Activated CD4-positive, CD25-positive, alpha-beta regulatory T cell treated with anti-CD3 and anti-CD28 coated beads, Interleukin-2, amount 50 U/mL, for 24 hours (primary cell): ENCODE results near the gene COL18A1.
"Not testable (repeated sequence)": the region's sequence is repeated elsewhere in the genome, so short reads cannot be mapped to it uniquely, and the experiment has no call there.

Experiments used
- ATAC-seq, 2 donors: fragments of 150-1000 bp; cut with Tn5 transposase; one replicate each; pipeline ENCODE4 v1.10.0; 2021; ENCODE audit warnings: mild to moderate bottlenecking in 1 of 2, moderate library complexity in 1 of 2

Gene COL18A1

DNA sequence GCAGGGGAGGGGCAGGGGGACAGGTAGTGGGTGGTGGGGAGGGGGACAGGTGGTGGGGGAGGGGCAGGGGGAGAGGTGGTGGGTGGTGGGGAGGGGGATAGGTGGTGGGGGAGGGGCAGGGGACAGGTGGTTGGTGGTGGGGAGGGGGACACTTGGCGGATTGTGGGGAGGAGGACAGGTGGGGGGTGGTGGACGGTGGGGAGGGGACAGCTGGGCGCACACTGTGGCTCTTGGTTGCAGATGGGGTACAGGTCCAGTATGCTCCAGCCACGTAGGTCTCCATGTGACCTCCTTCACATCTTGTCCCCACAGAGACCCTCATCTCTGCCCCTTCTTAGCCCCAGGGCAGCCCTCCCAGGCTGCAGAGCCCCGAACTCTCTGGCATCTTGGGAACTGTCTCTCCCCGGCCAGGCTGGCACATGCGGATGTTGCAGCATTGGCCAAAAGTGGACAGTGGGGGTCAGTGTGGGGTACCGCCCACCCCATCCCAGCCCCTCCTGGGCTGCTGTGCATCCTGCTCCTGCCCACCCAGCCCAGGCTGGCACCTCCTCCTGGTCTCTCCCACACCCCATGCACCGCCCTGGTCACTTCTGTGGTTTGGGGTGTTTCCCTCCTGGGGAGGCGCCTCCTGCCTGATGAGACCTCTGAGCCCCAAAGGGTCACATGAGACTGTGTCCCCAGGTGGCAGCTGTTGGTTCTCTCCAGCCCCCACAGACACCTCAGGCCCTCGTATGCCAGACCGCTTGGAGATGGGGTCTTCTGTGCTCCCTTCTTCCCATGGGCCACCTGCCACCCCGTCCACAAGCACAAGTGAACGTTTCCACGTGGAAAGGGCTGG lies 144.9 kb downstream of the COL18A1 start:
- ATAC-seq: no peak

GRCh38 chr21:45550522-45551210 lies 145.7 kb downstream of the COL18A1 start:
- peak in 1 of 2 donors; percentile 4 for ATAC-seq

DNA sequence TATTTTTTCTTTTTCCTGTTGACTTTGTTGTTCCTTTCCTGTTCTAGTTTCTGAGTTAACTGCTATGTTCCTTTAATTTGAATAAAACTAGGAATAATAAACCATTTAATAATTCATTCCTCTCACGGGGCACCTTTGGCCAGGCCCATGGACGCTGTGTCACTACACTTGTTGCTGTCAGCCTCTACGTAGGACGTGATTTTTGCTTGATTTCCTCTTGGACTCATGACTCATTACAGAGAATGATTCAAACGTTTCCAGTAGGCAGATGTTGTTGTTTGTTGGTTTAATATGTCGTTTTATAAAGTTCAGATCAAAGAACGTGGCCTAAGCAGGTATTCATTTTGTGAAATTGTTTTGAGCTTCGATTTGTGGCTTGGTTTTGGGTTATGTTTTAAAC lies 146.4 kb downstream of the COL18A1 start:
- ATAC-seq: peak; percentile 66 to 77

DNA sequence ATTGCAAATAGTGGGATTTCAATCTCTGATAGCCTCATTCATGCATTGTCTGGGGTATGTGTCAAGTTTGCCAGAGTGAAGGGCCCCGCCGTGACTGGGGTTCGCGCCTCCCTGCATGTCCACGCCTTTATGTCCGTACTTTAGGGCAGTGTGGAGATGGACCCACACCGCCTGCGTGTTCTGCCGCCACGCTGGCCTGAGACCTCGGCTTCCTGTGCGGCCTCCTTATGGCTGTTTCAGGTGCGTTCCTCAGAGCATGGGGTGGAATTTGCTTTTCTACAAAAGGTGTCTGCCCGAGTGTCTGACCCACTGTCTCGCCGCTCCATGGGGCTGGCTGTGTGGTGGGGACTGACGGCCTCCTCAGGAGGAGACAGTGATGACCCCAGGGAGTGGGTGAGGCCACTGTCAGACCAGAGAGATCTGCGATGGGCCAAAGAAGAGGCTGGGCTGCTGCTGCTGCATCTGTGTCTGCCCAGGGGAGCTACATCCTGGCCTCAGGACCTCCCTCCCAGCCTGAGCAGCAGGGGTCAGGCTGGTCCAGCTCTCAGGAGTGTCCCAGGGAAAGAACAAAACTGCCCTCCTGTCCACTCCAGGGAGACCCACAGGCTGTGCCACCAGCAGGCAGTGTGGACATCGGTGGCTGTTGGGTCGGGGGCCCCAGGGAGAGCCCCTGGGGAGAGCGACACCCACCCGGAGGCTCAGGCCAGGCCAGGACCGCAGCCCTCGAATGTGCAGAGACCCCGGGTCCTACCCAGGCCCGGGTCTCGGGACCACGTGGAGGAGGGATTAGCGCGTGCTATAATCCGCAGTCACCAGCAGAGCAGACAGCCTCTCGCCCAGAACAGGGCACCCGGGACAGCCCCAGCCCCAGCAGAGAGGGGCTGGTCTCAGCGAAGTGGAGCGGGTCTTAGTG lies 147.1 kb downstream of the COL18A1 start:
- no peak for ATAC-seq

- ATAC-seq: no peak
Observed at GRCh38 chr21:45552696-45553391, 147.9 kb downstream of the COL18A1 start.

DNA sequence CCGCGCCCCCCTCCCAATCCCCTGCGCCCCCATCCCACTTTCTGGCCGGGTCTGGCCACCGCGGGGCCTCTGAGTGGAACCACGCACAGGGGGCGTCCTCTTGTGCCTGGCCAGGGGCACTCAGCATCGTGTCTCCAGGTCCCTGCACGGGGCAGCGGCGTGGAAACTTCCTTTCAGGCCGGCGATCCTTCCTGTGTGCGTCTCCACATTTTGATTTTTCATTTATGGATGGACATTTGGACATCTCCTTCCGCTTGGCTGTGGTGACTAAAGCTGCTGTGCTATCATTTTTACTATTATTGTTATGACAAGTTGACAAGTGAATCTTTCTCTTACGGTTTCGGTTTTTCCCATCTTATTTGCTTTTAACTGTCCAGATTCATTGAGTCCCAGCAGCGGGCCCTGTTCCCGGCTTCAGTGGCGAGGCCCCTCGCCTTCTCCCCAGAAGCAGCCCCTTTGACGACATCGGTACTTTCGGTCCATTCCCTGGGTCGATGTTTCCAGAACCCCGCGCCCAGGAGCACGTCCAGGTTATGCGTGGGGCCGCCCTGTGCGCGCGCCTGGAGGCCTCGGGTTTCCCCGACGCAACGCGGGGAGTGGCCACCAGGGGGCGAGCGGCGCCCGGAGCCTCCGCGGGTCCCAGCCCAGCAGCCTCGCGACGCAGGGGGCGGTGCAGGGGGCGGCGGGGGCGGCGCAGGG lies 149.7 kb downstream of the COL18A1 start:
- ATAC-seq: peak; percentile 63 to 67

- no peak for ATAC-seq
Observed at GRCh38 chr21:45555251-45555556, 150.2 kb downstream of the COL18A1 start.

- peak; percentile 42 to 57 for ATAC-seq
Observed at GRCh38 chr21:45555557-45556301, 150.8 kb downstream of the COL18A1 start.

DNA sequence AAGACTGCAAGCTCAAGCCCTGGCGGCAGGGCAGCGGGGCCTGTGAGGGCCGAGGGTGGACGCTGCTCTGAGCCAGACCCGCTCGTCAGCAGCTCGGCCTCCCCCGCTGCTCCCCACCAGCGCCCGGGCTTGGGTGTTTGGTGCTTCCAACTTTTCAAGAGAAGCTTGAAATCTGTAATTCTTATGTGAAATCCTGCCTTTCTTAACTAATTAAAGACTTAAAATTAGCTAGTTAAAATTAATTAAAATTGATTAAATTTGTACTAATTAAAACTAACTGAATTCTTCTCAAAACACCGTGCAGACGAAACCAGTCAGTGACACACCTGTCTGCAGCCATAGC lies 151.3 kb downstream of the COL18A1 start:
- ATAC-seq: no peak

- no peak for ATAC-seq
Observed at GRCh38 chr21:45556645-45557615, 152.0 kb downstream of the COL18A1 start.

DNA sequence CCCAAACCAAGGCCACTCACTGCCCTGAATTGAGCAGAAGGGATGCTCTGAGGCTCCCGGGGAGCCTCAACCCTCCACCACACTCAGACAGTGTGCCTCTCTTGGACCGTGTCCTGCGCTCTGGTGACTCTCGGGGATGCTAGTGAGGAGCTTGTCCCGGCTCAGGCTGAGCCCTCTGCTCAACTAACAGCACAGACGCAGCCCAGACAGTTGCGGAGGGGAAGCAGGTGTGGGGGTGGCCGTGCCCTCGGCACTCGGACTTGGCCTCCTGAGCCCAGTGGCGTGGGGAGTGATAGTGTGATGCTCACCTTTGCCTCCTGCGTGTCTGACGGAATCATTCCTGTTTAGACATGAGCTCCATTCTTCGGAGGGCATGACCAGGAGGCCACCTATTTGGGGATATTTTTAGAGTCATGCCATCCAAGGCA lies 152.7 kb downstream of the COL18A1 start:
- no peak for ATAC-seq

- ATAC-seq: no peak
Observed at GRCh38 chr21:45558044-45558721, 153.2 kb downstream of the COL18A1 start.

DNA sequence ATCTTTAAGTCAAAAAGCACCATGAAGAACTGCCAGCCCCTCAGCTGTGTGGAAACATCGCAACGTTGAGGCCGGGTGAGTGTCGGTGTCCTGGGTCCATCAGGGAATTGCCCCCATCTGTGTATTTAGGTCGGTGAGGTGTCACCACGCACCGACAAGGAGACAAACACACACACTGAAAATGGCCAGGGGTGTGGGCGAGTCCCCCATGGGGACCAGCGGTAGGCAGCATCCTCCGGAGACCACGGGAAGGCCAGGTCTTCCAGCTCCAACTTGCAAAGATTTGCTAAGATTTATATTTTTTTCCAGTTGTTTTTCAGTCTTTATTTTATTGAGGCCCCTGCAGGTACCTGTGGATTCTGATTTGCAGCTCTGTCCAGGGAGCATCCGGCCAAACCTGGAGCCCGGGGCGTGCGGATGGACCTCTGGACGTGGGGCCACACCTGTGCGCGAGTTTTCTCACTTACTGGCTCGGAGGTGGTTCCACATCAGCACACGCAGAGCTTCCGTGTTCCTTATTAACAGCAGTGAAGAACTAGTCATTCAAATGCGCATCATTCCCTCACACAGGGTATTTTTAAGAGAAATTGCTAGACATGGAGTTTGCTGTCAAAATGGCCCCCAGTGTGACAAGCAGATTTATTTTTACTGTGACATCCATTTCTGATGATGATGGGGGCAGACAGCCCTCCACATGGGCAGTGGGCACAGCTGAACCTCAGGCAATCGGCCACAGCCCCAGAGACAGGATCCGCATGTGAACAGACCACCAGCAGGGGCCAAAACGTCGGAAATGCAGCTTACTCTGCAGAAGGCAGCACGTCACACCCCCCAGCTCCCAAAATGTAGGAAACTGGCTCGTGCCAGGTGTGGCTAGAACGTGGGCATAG lies 154.5 kb downstream of the COL18A1 start:
- no peak for ATAC-seq

DNA sequence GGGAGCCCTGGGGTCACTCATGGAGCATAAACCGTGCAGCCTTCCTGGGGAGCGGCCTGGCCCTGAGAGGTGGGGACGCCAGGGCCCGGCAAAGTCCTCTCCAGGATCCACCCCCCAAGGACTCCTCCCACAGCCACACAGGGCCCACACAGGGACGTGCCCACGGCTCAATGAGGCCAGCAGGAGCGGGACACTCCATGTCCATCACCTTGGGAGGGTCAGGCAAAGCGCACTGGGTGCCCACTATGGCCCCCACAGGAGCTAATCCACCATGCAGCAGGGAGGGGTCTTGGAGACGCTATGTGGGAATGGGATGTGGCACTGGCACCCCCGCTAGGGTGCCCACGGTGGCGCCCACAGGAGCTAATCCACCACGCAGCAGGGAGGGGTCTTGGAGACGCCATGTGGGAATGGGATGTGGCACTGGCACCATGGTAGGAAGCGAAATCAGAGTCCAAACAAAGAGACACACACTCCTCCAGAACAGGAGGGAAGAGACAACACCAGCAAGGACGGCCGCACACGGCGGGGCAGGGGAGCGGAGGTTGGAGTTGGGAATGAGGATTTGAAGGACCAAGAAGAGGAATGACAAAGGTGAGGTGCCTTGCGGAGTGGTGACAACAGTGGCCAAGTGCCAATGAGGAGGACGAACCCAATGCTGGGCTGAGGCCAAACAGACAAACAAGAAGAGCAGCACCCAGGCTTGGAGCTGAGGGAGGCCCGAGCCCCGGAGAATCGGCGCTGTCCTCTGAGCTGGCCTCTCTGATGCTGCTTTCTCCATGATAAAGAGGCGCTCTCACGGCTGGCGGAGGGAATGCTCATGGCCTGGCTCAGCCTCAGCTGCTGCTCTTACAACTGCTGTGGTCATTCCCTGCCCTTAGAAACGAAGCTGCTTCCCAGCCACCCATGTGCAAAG lies 155.4 kb downstream of the COL18A1 start:
- ATAC-seq: no peak

DNA sequence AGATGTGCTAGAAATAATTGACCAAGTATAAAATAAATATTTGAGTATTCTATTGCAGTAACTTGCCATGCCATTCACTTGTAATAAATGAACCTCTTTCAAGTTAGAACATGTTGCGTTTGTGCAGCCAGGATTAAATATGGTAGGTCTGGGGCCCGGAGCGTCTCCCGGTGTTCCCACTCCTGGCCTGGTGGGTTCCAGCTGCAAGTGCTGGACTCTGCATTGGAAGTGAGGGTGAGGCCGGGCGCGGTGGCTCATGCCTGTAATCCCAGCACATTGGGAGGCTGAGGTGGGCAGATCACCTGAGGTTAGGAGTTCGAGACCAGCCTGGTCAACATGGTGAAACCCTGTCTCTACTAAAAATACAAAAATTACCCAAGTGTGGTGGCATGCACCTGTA lies 156.3 kb downstream of the COL18A1 start:
- not testable (repeated sequence) for ATAC-seq

DNA sequence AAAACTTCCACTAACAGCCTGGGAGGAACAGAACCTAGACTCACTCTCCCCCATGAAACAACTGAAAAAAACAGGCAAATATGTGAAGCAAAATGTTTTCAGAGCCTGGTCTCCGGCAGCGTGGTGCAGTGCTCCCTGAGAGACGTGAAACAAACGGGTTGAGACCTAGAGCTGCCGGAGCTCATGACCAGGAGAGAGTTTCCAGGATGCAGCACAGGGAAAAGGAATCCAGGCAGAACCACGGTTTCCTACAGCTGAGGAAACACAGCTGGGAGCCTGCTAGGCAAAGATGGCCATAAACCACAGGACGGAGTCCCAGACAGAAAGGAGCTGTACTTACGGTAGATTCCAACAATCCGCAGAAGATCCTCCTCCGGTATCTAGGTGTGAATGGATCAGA lies 157.4 kb downstream of the COL18A1 start:
- no peak for ATAC-seq

DNA sequence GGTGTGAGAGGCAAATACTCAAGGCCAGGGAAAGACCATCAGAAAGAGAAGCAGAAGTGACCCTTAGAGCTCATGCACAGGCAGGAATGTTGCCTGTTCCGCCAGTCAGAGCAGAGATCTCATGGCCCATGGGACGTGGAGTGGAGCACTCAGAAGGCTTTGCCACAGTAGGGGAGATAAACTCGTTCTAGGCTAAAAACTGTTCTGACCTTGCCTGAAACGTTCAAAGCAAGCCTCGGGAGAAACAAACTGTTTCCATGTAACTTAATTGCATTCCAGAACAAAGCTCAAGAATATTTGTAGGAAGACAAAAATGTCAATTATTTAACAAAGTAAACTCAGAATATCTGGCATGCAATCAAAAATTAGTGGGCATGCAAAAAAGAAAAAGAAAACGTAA lies 158.0 kb downstream of the COL18A1 start:
- ATAC-seq: no peak
